SK-N-SH treated with all-trans-retinoic acid at 6 μM for 48 hours (cell line): ENCODE data around the gene ANKRA2.

Experiments
- ATAC-seq: fragments of 200-7000 bp; cut with Tn5 transposase; 3 replicates; pipeline ENCODE4 v1.9.1; 2020; ENCODE audit warnings: mild to moderate bottlenecking, moderate library complexity
- ARNTL ChIP-seq: fragments of 450-650 bp; formaldehyde crosslinking; IDR thresholded peaks from 2 replicates; pipeline ENCODE4 v1.5.0; 2020; ENCODE audit warnings: low read depth, mild to moderate bottlenecking, moderate library complexity, borderline replicate concordance
- BACH2 ChIP-seq: fragments of 250-450 bp; sonication (Bioruptor Pico); IDR thresholded peaks from 2 replicates; pipeline ENCODE4 v1.9.0; 2021; ENCODE audit warnings: mild to moderate bottlenecking, borderline replicate concordance
- CREB5 ChIP-seq: fragments of 250-450 bp; sonication (Bioruptor Pico); IDR thresholded peaks from 2 replicates; pipeline ENCODE4 v1.5.1; 2020; ENCODE audit warnings: low read depth, mild to moderate bottlenecking, moderate library complexity
- CSDC2 ChIP-seq: fragments of 250-450 bp; sonication (Bioruptor Pico); IDR thresholded peaks from 2 replicates; pipeline ENCODE4 v1.5.0; 2020; ENCODE audit warnings: mild to moderate bottlenecking, moderate library complexity
- CSRNP3 ChIP-seq: fragments of 250-450 bp; sonication (Bioruptor Pico); IDR thresholded peaks from 2 replicates; pipeline ENCODE4 v1.5.1; 2021; ENCODE audit warnings: mild to moderate bottlenecking, moderate library complexity
- ESRRG ChIP-seq: fragments of 250-450 bp; sonication (Bioruptor Pico); IDR thresholded peaks from 2 replicates; pipeline ENCODE4 v1.6.1; 2021; ENCODE audit warnings: mild to moderate bottlenecking
- GLIS3 ChIP-seq: fragments of 250-450 bp; sonication (Bioruptor Pico); IDR thresholded peaks from 2 replicates; pipeline ENCODE4 v1.5.0; 2020; ENCODE audit warnings: mild to moderate bottlenecking, moderate library complexity
- OSR1 ChIP-seq: fragments of 250-450 bp; sonication (Bioruptor Pico); IDR thresholded peaks from 2 replicates; pipeline ENCODE4 v1.8.0; 2022; ENCODE audit warnings: moderate library complexity, mild to moderate bottlenecking, inconsistent platforms
- PATZ1 ChIP-seq: fragments of 250-450 bp; sonication (Bioruptor Pico); IDR thresholded peaks from 2 replicates; pipeline ENCODE4 v1.8.0; 2020; ENCODE audit warnings: mild to moderate bottlenecking, moderate library complexity, borderline replicate concordance
- POU6F1 ChIP-seq: fragments of 250-450 bp; sonication (Bioruptor Pico); IDR thresholded peaks from 2 replicates; pipeline ENCODE4 v1.8.0; 2021; ENCODE audit warnings: low read depth, mild to moderate bottlenecking, moderate library complexity, borderline replicate concordance
- PPARA ChIP-seq: fragments of 250-450 bp; sonication (Bioruptor Pico); IDR thresholded peaks from 2 replicates; pipeline ENCODE4 v1.5.0; 2020; ENCODE audit warnings: mild to moderate bottlenecking, borderline replicate concordance
- RARB ChIP-seq: fragments of 250-450 bp; sonication (Bioruptor Pico); IDR thresholded peaks from 2 replicates; pipeline ENCODE4 v1.8.0; 2021; ENCODE audit warnings: mild to moderate bottlenecking, moderate library complexity
- SNAI2 ChIP-seq: fragments of 250-450 bp; sonication (Bioruptor Pico); IDR thresholded peaks from 2 replicates; pipeline ENCODE4 v1.5.0; 2020; ENCODE audit warnings: mild to moderate bottlenecking, moderate library complexity
- TCF4 ChIP-seq: fragments of 250-450 bp; sonication (Bioruptor Pico); IDR thresholded peaks from 2 replicates; pipeline ENCODE4 v1.8.0; 2021; ENCODE audit warnings: mild to moderate bottlenecking, moderate library complexity, borderline replicate concordance
- TOX ChIP-seq: fragments of 250-450 bp; sonication (Bioruptor Pico); IDR thresholded peaks from 2 replicates; pipeline ENCODE4 v1.8.0; 2021; ENCODE audit warnings: mild to moderate bottlenecking, moderate library complexity, borderline replicate concordance
- TSHZ2 ChIP-seq: fragments of 250-450 bp; sonication (Bioruptor Pico); IDR thresholded peaks from 2 replicates; pipeline ENCODE4 v1.5.0; 2020; ENCODE audit warnings: mild to moderate bottlenecking, moderate library complexity
- ZC3H10 ChIP-seq: fragments of 250-450 bp; sonication (Bioruptor Pico); IDR thresholded peaks from 2 replicates; pipeline ENCODE4 v1.5.1; 2021; ENCODE audit warnings: mild to moderate bottlenecking, moderate library complexity
- ZFP3 ChIP-seq: fragments of 250-450 bp; sonication (Bioruptor Pico); IDR thresholded peaks from 2 replicates; pipeline ENCODE4 v1.5.0; 2020; ENCODE audit warnings: mild to moderate bottlenecking, moderate library complexity
- ZFP30 ChIP-seq: fragments of 450-650 bp; formaldehyde crosslinking; IDR thresholded peaks from 2 replicates; pipeline ENCODE4 v1.5.0; 2022; ENCODE audit warnings: mild to moderate bottlenecking, moderate library complexity
- ZNF565 ChIP-seq: fragments of 450-650 bp; formaldehyde crosslinking; conservative IDR thresholded peaks from 2 replicates; pipeline ENCODE4 v1.5.0; 2020; ENCODE audit warnings: low read depth, mild to moderate bottlenecking, moderate library complexity
- ZNF8 ChIP-seq: fragments of 450-650 bp; formaldehyde crosslinking; IDR thresholded peaks from 2 replicates; pipeline ENCODE4 v1.5.0; 2020; ENCODE audit warnings: mild to moderate bottlenecking, moderate library complexity

The ANKRA2 gene

GRCh38 chr5:73528248-73528647, 37.2 kb downstream of the ANKRA2 start:
- no peak for ATAC-seq
- TF ChIP-seq ESRRG (CRISPR knock-in tag): no peak
- no peak for TF ChIP-seq ZNF8 (CRISPR knock-in tag)

GRCh38 chr5:73525606-73526203, 39.7 kb downstream of the ANKRA2 start:
- TF ChIP-seq TSHZ2 (CRISPR knock-in tag) (no peak), CSDC2 (CRISPR knock-in tag) (no peak), TCF4 (CRISPR knock-in tag) (no peak), BACH2 (CRISPR knock-in tag) (no peak), PATZ1 (CRISPR knock-in tag) (no peak), CREB5 (CRISPR knock-in tag) (no peak), ZFP3 (CRISPR knock-in tag) (no peak), POU6F1 (no peak)
- TF ChIP-seq, all 23 proteins: peak for 0
- ATAC-seq: no peak

- TF ChIP-seq PPARA (CRISPR knock-in tag) (no peak), ESRRG (CRISPR knock-in tag) (no peak), POU6F1 (no peak), ZFP30 (no peak), ARNTL (CRISPR knock-in tag) (no peak), RARB (CRISPR knock-in tag) (no peak), ZNF8 (CRISPR knock-in tag) (no peak), PATZ1 (CRISPR knock-in tag) (no peak), ZFP3 (CRISPR knock-in tag) (no peak), BACH2 (CRISPR knock-in tag) (no peak), ZC3H10 (CRISPR knock-in tag) (no peak), OSR1 (CRISPR knock-in tag) (no peak), TOX (CRISPR knock-in tag) (no peak), ZNF565 (CRISPR knock-in tag) (no peak), SNAI2 (CRISPR knock-in tag) (no peak), CSRNP3 (CRISPR knock-in tag) (no peak), GLIS3 (CRISPR knock-in tag) (no peak)
- no peak for ATAC-seq
Observed at GRCh38 chr5:73523861-73524260, 41.6 kb downstream of the ANKRA2 start.
